ENCODE data around the gene MCC.

- no peak for TF ChIP-seq EZH2 (IDR thresholded peaks at IDR 0.05; ENCODE audit: borderline replicate concordance)
- no peak for TF ChIP-seq EZH2phosphoT487 (IDR thresholded peaks at IDR 0.05; ENCODE audit: low read depth, severe bottlenecking, unreplicated experiment)
These were observed 311.5 kb downstream of the MCC start for GRCh38 chr5:113176734-113177133.

Measured in hepatocyte (in vitro differentiated cells).